Activated T-helper 1 cell treated with anti-CD3 and anti-CD28 coated beads, Interleukin-12 subunit alpha, Interleukin-12 subunit beta, Interleukin-2, Interleukin-4 antibody, amounts not matched to agents 30 ng/mL and 10 ng/mL and 1 ng/mL, durations not matched to agents 14 hours and 24 hours and 36 hours (primary cell): ENCODE results near the gene PKNOX2. TPM values are rescaled to one million over a fixed set of nuclear protein-coding genes. Genes with fewer than 3 reads are reported as not detected.

Experiments
- DNase-seq: peaks from one replicate; pipeline ENCODE4 v3.0.0; 2021; ENCODE audit warnings: low spot score
- H3K27ac Mint-ChIP-seq: one replicate; pipeline ENCODE4 v1.8.0; 2021; ENCODE audit warnings: mild to moderate bottlenecking, mixed read lengths
- H3K27me3 Mint-ChIP-seq: one replicate; pipeline ENCODE4 v1.8.0; 2022; ENCODE audit warnings: mild to moderate bottlenecking, moderate library complexity, mixed read lengths; ENCODE audit not compliant: insufficient read depth
- H3K36me3 Mint-ChIP-seq: one replicate; pipeline ENCODE4 v1.8.0; 2021; ENCODE audit warnings: low read depth, mixed read lengths
- H3K4me1 Mint-ChIP-seq: one replicate; pipeline ENCODE4 v1.8.0; 2021; ENCODE audit warnings: low read depth, mixed read lengths
- H3K4me3 Mint-ChIP-seq: one replicate; pipeline ENCODE4 v1.8.0; 2021; ENCODE audit warnings: mild to moderate bottlenecking, moderate library complexity, mixed read lengths
- H3K9me3 Mint-ChIP-seq: one replicate; pipeline ENCODE4 v1.8.0; 2021; ENCODE audit warnings: mixed read lengths
- intact Hi-C: fragments of 100-400 bp; cut with micrococcal nuclease; formaldehyde crosslinking; loops from one replicate; pipeline ENCODE4 v1.15.1; 2024
- total RNA-seq: library from RNA; stranded (reverse); gene quantifications from 2 replicates; pipeline ENCODE4 v1.2.3, GENCODE V29; 2022

The PKNOX2 gene
- total RNA-seq, 1 donor from 2014 or later: not detected

DNA sequence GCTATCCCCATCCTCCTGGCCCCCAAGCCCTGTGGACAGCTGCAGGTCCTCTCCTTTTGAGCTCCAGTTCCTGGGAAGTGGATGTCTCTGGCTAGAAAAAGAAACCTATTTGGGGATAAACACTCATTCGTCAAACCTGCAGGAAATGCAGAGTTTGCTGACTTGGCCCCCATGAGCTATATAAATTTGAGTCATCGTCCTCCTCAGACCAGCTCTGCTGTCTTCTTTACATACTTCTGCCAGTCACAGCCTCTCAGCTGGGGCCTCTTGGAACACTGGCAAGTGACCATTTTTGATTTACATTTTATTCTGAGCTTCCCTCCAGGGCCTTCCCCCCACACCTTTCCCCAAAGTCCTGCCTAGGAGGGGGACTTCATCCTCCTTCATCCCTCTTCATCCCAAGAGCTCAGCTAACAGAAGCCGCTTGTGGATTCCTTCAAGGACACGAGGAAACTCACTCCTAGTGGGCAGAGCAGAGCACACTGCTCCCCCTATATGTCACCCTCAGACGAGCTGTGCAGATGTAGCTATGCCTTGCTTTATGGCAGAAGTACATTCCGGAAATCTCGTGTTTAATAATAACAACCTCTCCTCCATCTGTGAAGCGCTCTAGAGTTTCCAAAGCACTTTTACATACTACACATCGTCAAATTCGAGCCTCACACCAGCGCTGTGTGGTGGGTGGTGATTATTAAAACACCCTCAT lies 199.7 kb downstream of the PKNOX2 start:
- H3K4me3 Mint-ChIP-seq: no peak overlapping the region
- H3K9me3 Mint-ChIP-seq: no peaks in the 10 kb centered on the region
- H3K36me3 Mint-ChIP-seq: no peaks in the 10 kb centered on the region
- no peak for DNase-seq
- H3K4me1 Mint-ChIP-seq: no peaks in the 10 kb centered on the region
- intact Hi-C loops: no loop called here
- H3K27ac Mint-ChIP-seq: no peak overlapping the region
- H3K27me3 Mint-ChIP-seq: peaks cover 7% of the 10 kb centered on the region

DNA sequence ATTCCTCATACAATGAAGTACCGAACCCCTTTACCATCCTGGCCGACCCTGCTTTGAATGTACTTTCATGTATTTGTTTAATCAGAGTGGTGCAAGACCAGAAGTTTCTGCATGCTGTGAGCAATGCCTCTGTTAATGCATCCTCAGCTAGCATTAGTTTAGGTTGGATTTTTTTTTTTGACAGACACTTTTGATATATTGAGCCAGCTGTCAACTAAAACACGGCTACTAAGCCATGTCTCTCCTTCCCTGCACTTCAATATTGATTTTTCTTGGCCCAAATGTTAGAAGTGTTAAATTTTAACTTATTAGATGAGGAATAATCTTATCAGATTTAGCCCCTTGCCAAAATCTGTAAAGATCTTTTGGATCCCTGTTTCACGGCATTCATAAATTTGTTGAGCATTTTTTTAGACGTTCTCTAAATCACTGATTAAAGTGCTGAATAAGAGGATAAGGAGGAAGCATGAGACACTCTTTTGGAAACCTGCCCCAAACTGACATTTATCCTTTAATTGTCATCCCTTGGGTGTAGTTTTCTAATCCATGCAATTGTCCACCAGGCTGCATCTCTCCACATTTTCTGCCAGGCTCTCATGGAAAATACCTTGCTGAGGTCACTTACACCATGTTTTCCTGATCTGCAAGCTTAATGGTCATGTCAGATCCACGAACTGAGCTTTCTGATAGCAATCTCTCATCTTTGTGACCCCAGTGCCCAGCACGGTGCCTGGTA lies 200.8 kb downstream of the PKNOX2 start:
- DNase-seq: no peak
- Mint-ChIP-seq H3K27ac (no peak overlapping the region), H3K36me3 (no peaks in the 10 kb centered on the region), H3K4me1 (no peaks in the 10 kb centered on the region), H3K27me3 (peaks cover 11% of the 10 kb centered on the region), H3K4me3 (no peak overlapping the region), H3K9me3 (no peaks in the 10 kb centered on the region)
- intact Hi-C loops: no loop called here

DNA sequence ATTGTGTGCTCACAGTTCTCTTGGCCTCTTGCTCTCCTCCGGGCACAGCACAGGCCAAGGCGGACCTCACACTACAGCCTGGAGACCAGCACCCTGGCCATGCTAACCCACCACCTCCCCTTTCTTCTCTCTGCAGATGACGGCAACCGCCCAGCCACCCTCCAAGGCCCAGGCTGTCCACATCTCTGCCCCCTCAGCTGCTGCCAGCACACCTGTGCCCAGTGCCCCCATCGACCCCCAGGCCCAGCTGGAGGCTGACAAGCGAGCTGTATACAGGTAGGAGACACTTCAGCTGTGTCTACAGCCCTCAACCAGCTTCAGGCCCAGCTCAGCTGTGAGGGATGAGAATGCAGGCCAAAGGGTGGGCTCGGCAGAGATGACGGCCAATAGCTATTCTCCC lies 203.2 kb downstream of the PKNOX2 start:
- peaks cover 13% of the 10 kb centered on the region for H3K27me3 Mint-ChIP-seq
- H3K4me3 Mint-ChIP-seq: no peak overlapping the region
- H3K27ac Mint-ChIP-seq: no peak overlapping the region
- H3K4me1 Mint-ChIP-seq: no peaks in the 10 kb centered on the region
- H3K9me3 Mint-ChIP-seq: no peaks in the 10 kb centered on the region
- DNase-seq: no peak
- H3K36me3 Mint-ChIP-seq: no peaks in the 10 kb centered on the region
- intact Hi-C loops: no loop called here

DNA sequence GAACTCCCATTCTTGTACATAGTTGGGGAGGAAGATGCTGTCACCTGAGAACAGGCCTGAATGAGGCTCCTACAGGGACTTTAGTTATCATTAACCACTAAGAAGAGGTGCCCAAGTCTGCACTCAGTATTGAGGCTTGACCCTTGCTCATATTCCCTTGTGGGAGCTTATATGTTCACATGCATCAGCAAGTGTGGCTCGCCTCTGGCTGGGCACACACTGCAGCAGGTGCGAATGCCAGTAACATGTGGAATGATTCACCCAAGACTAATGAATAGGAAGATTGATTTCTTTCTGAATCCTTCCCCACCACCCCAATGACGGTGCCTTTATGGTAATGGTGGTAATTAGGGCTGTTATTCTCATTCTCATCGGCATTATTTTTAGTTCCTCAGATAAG lies 204.2 kb downstream of the PKNOX2 start:
- H3K27me3 Mint-ChIP-seq: peaks cover 16% of the 10 kb centered on the region
- H3K36me3 Mint-ChIP-seq: no peaks in the 10 kb centered on the region
- no peak overlapping the region for H3K27ac Mint-ChIP-seq
- intact Hi-C loops: no loop called here
- H3K4me1 Mint-ChIP-seq: no peaks in the 10 kb centered on the region
- H3K9me3 Mint-ChIP-seq: no peaks in the 10 kb centered on the region
- DNase-seq: no peak
- no peak overlapping the region for H3K4me3 Mint-ChIP-seq

DNA sequence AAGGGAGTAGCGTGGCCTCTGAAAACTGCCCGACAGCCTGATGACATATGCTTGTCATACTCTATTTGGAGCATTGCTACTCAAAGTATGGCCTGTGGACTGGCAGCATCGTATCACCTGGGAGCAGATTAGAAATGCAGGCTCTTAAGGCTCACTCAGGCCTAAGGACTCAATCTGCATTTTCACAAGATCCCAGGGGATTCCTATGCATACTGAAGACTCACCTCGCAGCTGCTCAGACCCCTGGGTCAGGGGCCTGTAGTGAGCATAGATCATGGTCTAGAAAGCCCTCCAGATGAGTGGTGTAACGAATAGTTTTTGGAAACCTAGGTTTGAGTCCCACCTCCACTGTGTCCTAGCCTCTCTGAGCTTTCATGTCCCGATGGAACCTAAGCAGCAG lies 205.3 kb downstream of the PKNOX2 start:
- intact Hi-C loops: no loop called here
- H3K36me3 Mint-ChIP-seq: no peaks in the 10 kb centered on the region
- H3K27me3 Mint-ChIP-seq: peaks cover 16% of the 10 kb centered on the region
- H3K9me3 Mint-ChIP-seq: no peaks in the 10 kb centered on the region
- no peak overlapping the region for H3K4me3 Mint-ChIP-seq
- no peaks in the 10 kb centered on the region for H3K4me1 Mint-ChIP-seq
- DNase-seq: no peak
- H3K27ac Mint-ChIP-seq: no peak overlapping the region

DNA sequence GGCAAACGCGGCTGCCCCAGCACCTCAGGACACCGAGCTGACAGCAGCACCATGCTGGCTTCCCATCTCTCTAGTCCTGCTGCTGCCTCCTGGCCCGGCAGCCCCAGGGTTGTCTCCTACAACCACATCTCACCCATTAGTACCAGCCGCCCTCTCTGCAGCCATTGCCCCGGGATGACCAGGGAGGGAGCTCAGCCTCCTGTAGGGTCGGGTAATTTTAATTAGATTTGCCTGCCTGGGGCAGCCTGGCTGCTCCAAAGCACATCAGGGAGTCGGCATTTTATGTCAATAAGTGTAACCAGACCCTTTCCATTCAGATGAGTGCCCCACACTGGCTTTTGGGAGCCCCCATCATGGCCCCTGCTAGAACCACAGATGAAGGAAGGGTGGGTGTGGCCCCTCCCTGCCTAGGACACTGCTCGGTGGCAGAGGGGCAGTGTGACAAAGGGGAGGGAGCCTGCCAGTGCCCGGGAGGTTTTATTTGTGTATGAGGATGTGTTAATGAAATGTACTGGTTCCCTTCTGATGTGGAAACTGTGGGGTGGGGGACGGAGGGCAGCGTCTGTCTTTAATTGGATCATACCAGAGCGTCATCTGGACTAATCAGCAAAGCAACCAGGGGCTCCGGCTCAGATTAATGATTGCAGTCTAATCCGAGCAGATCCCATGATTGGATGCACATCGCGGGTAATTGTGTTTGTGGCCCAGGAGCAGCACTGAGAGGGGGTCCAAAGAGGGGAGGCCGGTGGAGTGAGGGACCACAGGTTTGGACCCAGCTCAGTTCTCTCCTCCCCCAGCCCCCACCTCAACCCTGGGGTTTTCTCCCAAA lies 206.2 kb downstream of the PKNOX2 start:
- intact Hi-C loops: no loop called here
- no peak for DNase-seq
- Mint-ChIP-seq H3K27me3 (peaks cover 20% of the 10 kb centered on the region), H3K4me3 (no peak overlapping the region), H3K36me3 (no peaks in the 10 kb centered on the region), H3K9me3 (no peaks in the 10 kb centered on the region), H3K4me1 (no peaks in the 10 kb centered on the region), H3K27ac (no peak overlapping the region)

DNA sequence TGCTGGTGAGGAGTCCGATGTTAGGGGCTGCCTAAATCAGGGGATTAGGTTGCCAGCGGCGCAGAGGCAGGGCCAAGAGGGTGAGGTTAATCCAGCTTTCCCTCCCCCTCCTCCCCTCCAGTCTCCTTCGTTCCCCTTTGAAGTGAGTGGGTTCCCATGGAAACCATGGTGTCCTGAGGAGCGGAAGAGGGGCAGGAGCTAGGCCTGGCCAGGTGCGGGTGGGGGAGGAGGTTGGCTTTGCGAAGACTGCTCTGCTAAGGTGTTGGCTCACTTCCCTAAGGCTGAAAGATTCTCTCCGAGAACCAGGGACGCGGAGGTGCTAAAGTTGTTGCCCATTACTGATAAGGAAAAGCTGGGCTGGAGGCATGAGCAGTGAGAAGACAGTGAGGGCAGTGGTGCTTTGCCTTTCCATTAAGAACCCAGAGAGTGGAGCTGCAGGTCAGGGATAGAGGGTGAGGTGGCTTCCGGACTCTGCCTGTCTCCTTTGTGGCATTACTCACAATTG lies 206.9 kb downstream of the PKNOX2 start:
- H3K4me3 Mint-ChIP-seq: no peak overlapping the region
- DNase-seq: no peak
- peaks cover 26% of the 10 kb centered on the region for H3K27me3 Mint-ChIP-seq
- no peaks in the 10 kb centered on the region for H3K36me3 Mint-ChIP-seq
- no peaks in the 10 kb centered on the region for H3K9me3 Mint-ChIP-seq
- H3K27ac Mint-ChIP-seq: no peak overlapping the region
- intact Hi-C loops: no loop called here
- no peaks in the 10 kb centered on the region for H3K4me1 Mint-ChIP-seq

DNA sequence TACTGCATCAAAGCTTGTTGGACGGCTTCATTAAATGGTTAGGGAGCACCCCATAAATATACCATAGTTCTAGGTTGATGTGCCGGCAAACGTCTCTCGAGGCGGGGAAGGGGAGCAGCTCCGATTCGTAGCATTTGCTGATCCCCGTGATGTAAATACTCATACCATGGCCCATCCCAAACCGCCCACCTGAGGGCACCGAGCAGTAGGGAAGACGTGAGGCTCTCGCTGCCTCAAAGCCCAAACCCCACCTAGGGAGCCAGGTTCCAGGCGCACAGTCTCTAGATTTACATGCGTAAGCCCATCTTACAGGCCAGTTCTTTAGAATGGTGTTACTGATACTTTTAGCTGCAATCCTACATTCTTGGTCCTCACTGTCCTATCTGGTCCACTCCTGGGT lies 207.5 kb downstream of the PKNOX2 start:
- H3K9me3 Mint-ChIP-seq: no peaks in the 10 kb centered on the region
- no peaks in the 10 kb centered on the region for H3K4me1 Mint-ChIP-seq
- intact Hi-C loops: no loop called here
- no peak overlapping the region for H3K4me3 Mint-ChIP-seq
- no peaks in the 10 kb centered on the region for H3K36me3 Mint-ChIP-seq
- H3K27me3 Mint-ChIP-seq: peaks cover 29% of the 10 kb centered on the region
- no peak for DNase-seq
- no peak overlapping the region for H3K27ac Mint-ChIP-seq

DNA sequence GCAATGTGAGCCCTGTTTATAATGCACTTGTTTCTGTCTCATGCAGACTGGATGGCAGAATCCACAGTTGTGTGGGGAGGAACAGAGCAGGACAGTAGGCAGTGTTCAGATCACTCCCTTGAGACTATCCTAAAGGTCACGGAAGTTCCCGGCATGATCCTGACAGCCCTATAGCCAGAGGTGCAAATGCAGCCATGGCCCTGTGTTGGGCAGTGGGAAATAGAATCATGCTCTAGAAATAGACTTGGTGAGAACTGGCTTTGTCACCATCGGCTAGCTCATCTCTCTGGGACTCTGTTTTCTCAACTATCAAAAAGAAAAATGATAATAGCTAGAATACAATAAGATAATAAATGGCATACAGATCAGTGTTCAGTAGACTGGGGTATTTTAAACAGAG lies 208.4 kb downstream of the PKNOX2 start:
- intact Hi-C loops: no loop called here
- Mint-ChIP-seq H3K4me3 (no peak overlapping the region), H3K36me3 (no peaks in the 10 kb centered on the region), H3K4me1 (no peaks in the 10 kb centered on the region), H3K27ac (no peak overlapping the region), H3K9me3 (no peaks in the 10 kb centered on the region), H3K27me3 (peaks cover 29% of the 10 kb centered on the region)
- no peak for DNase-seq

DNA sequence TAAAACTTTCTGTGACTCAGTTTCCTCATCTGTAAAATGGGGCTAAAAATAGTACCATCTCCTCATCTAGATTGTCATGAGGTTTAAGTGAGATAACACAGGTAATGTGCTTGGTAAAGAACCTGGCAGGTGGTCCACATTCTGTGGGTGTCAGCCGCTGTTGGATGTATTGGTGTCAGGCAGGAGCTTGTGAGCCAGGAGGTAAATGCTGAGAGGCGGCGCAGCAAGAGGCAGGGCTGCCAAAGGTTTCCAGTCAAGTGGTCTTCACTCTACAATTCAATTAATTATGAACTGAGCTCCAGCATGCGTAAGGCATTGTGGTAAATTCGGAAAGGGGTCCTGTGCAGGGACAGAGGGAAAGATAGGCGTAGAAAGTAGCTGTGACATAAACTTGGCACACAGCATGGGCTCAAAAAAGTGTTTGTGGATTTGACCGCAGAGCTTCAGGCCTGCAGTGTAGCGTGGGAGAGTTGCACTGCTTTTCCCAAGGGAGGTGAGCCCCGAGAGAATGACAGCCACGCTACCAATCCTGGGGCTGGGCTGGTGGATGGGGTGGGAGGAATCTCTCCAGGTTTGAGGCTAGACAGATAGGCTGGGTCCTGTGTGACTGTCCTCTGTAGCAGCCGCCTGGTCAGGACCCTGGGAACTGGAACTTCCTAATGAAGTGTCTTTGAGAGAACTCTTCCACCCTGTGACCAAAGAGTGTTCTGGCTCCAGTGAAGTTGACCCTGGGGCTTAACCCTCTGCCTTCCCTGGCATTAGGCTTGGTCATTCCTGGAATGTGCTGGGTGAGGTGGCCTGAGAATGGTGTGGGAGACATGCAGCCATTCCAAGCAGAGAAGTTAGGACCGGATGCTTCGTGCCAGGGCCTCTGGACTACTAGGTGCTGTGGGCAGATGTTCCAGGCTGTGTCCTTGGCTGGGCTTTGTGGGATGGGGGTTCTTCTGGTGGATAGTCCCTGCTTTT lies 209.2 kb downstream of the PKNOX2 start:
- Mint-ChIP-seq H3K36me3 (no peaks in the 10 kb centered on the region), H3K27me3 (peaks cover 29% of the 10 kb centered on the region), H3K27ac (no peak overlapping the region), H3K9me3 (no peaks in the 10 kb centered on the region), H3K4me3 (no peak overlapping the region), H3K4me1 (no peaks in the 10 kb centered on the region)
- no peak for DNase-seq
- intact Hi-C loops: no loop called here

DNA sequence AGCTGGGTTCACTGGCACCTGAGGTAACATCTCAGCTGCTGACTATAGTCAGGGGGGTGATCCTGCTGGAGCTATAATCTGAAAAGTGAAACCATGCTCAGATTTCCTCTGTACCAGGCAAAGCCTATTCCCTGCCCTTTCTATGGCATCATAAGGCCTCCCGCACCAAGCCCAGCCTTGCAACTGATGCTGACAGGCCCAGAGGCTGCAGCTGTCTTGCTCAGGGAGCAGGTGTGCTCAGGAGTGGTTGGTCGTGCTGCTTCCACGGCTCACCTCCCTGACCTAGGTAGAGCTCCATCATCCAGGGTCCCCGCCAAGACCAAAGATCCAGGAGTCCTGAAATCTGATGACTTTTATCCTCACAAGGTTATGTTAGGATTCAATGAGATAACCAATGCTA lies 209.8 kb downstream of the PKNOX2 start:
- H3K27ac Mint-ChIP-seq: no peak overlapping the region
- no peak for DNase-seq
- no peaks in the 10 kb centered on the region for H3K9me3 Mint-ChIP-seq
- intact Hi-C loops: no loop called here
- H3K4me3 Mint-ChIP-seq: no peak overlapping the region
- H3K36me3 Mint-ChIP-seq: no peaks in the 10 kb centered on the region
- peaks cover 27% of the 10 kb centered on the region for H3K27me3 Mint-ChIP-seq
- H3K4me1 Mint-ChIP-seq: no peaks in the 10 kb centered on the region

DNA sequence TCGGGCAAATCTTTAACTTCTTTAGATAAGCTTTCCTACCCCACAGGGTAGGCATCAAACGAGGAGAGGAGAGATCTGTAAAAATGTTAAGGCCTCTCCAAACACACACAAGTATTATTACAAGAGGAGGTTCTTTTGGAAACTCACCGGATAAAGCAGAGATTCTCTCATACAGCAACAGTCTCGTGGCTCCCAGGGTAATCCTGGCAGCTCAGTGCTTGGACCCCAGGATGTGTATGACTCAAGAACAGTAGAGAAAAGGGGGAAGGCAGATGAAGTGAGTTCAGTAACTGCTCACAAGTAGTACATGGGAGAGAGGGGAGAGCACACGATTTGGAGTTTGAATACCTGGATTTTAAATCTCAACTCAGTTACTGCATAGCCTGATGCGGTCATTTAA lies 210.6 kb downstream of the PKNOX2 start:
- H3K9me3 Mint-ChIP-seq: no peaks in the 10 kb centered on the region
- H3K4me1 Mint-ChIP-seq: no peaks in the 10 kb centered on the region
- H3K27ac Mint-ChIP-seq: no peak overlapping the region
- intact Hi-C loops: no loop called here
- no peak overlapping the region for H3K4me3 Mint-ChIP-seq
- H3K36me3 Mint-ChIP-seq: no peaks in the 10 kb centered on the region
- peaks cover 26% of the 10 kb centered on the region for H3K27me3 Mint-ChIP-seq
- DNase-seq: no peak
